ENCODE data around the gene MT1F.
"Not testable (repeated sequence)": the region's sequence is repeated elsewhere in the genome, so short reads cannot be mapped to it uniquely, and the experiment has no call there.

Gene MT1F

GRCh38 chr16:56618138-56618537 lies 39.6 kb upstream of the MT1F start:
- CTCF ChIA-PET: interaction anchor here (0.6 to 2.1 kb wide), 4 partner anchors 18 to 84 kb away, joined by 3 to 6 read pairs (median 4); no protein-coding TSS in a partner anchor
- no peak overlapping the region for H3K27ac Mint-ChIP-seq
- peaks cover 61% of the 10 kb centered on the region for H3K27me3 Mint-ChIP-seq
- DNase-seq: no peak
- H3K4me1 Mint-ChIP-seq: peaks cover 23% of the 10 kb centered on the region
- H3K9me3 Mint-ChIP-seq: no peaks in the 10 kb centered on the region
- no peaks in the 10 kb centered on the region for H3K36me3 Mint-ChIP-seq
- no peak overlapping the region for H3K4me3 Mint-ChIP-seq

GRCh38 chr16:56620339-56620897 lies 37.3 kb upstream of the MT1F start:
- Mint-ChIP-seq H3K27ac (no peak overlapping the region), H3K4me1 (peaks cover 28% of the 10 kb centered on the region), H3K9me3 (no peaks in the 10 kb centered on the region), H3K36me3 (peaks cover 2% of the 10 kb centered on the region), H3K27me3 (peaks cover 76% of the 10 kb centered on the region), H3K4me3 (no peak overlapping the region)
- DNase-seq: no peak
- CTCF ChIA-PET: interaction anchor here (0.6 kb wide), 1 partner anchor 56 kb away, joined by 3 read pairs; no protein-coding TSS in a partner anchor

- H3K36me3 Mint-ChIP-seq, H3K4me3 Mint-ChIP-seq, H3K9me3 Mint-ChIP-seq, CTCF ChIA-PET, DNase-seq, H3K27ac Mint-ChIP-seq: not testable (repeated sequence)
- Mint-ChIP-seq H3K4me1 (peaks cover 37% of the 10 kb centered on the region), H3K27me3 (peaks cover 87% of the 10 kb centered on the region)
Observed at GRCh38 chr16:56621665-56622445, 35.9 kb upstream of the MT1F start.

GRCh38 chr16:56623184-56623583 lies 34.6 kb upstream of the MT1F start:
- not testable (repeated sequence) for H3K4me3 Mint-ChIP-seq, H3K36me3 Mint-ChIP-seq, DNase-seq, H3K27ac Mint-ChIP-seq, H3K9me3 Mint-ChIP-seq
- CTCF ChIA-PET: interaction anchor here (1.4 kb wide), 1 partner anchor 20 kb away, joined by 4 read pairs; no protein-coding TSS in a partner anchor
- Mint-ChIP-seq H3K27me3 (peaks cover 80% of the 10 kb centered on the region), H3K4me1 (peaks cover 28% of the 10 kb centered on the region)

- CTCF ChIA-PET: interaction anchor here (1.4 kb wide), 1 partner anchor 20 kb away, joined by 4 read pairs; no protein-coding TSS in a partner anchor
- no peak overlapping the region for H3K27ac Mint-ChIP-seq
- peaks cover 24% of the 10 kb centered on the region for H3K4me1 Mint-ChIP-seq
- H3K36me3 Mint-ChIP-seq: peaks cover 2% of the 10 kb centered on the region
- H3K9me3 Mint-ChIP-seq: no peaks in the 10 kb centered on the region
- peaks cover 80% of the 10 kb centered on the region for H3K27me3 Mint-ChIP-seq
- DNase-seq: no peak
- H3K4me3 Mint-ChIP-seq: no peak overlapping the region
Observed at GRCh38 chr16:56623637-56624036, 34.1 kb upstream of the MT1F start.

- CTCF ChIA-PET: interaction anchor here (1.3 kb wide), 1 partner anchor 19 kb away, joined by 4 read pairs; no protein-coding TSS in a partner anchor
- H3K4me1 Mint-ChIP-seq: peaks cover 22% of the 10 kb centered on the region
- peaks cover 80% of the 10 kb centered on the region for H3K27me3 Mint-ChIP-seq
- peaks cover 2% of the 10 kb centered on the region for H3K36me3 Mint-ChIP-seq
- peak within 1 kb of the TSS; percentile 79 for H3K4me3 Mint-ChIP-seq
- peak; percentile 67 for DNase-seq
- H3K9me3 Mint-ChIP-seq: no peaks in the 10 kb centered on the region
- peak within 1 kb of the TSS; percentile 84 for H3K27ac Mint-ChIP-seq
Observed at GRCh38 chr16:56625140-56625942, 32.4 kb upstream of the MT1F start, which contains the start of gene MT1E. Gene MT1E (plus strand): TSS chr16:56625781. CDS start chr16:56625852, 71 bp downstream.

- peaks cover 83% of the 10 kb centered on the region for H3K27me3 Mint-ChIP-seq
- H3K4me1 Mint-ChIP-seq: peaks cover 22% of the 10 kb centered on the region
- CTCF ChIA-PET: interaction anchor here (1.3 kb wide), 1 partner anchor 18 kb away, joined by 4 read pairs; no protein-coding TSS in a partner anchor
- H3K9me3 Mint-ChIP-seq: no peaks in the 10 kb centered on the region
- peaks cover 2% of the 10 kb centered on the region for H3K36me3 Mint-ChIP-seq
- peak overlapping the region; percentile 79 for H3K4me3 Mint-ChIP-seq
- no peak for DNase-seq
- peak overlapping the region; percentile 62 for H3K27ac Mint-ChIP-seq
Observed at GRCh38 chr16:56625943-56626654, 31.7 kb upstream of the MT1F start.

GRCh38 chr16:56626685-56627084 lies 31.1 kb upstream of the MT1F start:
- Mint-ChIP-seq H3K36me3 (peaks cover 2% of the 10 kb centered on the region), H3K9me3 (no peaks in the 10 kb centered on the region), H3K27me3 (peaks cover 83% of the 10 kb centered on the region), H3K4me1 (peaks cover 24% of the 10 kb centered on the region), H3K4me3 (peak overlapping the region; percentile 79), H3K27ac (no peak overlapping the region)
- DNase-seq: no peak
- CTCF ChIA-PET: interaction anchor here (1.3 kb wide), 1 partner anchor 18 kb away, joined by 4 read pairs; no protein-coding TSS in a partner anchor

- no peak for DNase-seq
Observed at GRCh38 chr16:56628486-56629350, 29.0 kb upstream of the MT1F start.

GRCh38 chr16:56629531-56629930 lies 28.2 kb upstream of the MT1F start:
- no peak for DNase-seq
- CTCF ChIA-PET: interaction anchor here (2.2 to 2.3 kb wide), 2 partner anchors 13 to 23 kb away, joined by 4 to 12 read pairs; no protein-coding TSS in a partner anchor
- Mint-ChIP-seq H3K36me3 (no peaks in the 10 kb centered on the region), H3K27ac (no peak overlapping the region), H3K27me3 (peaks cover 93% of the 10 kb centered on the region), H3K4me1 (peaks cover 30% of the 10 kb centered on the region), H3K4me3 (no peak overlapping the region), H3K9me3 (no peaks in the 10 kb centered on the region)

More at GRCh38 chr16:56628486-56629350, 29.0 kb upstream of the MT1F start:
- H3K4me3 Mint-ChIP-seq: no peak overlapping the region
- H3K9me3 Mint-ChIP-seq: no peaks in the 10 kb centered on the region
- CTCF ChIA-PET: no interaction called here
- H3K27ac Mint-ChIP-seq: peak overlapping the region; percentile 3
- H3K36me3 Mint-ChIP-seq: peaks cover 2% of the 10 kb centered on the region
- peaks cover 32% of the 10 kb centered on the region for H3K4me1 Mint-ChIP-seq
- peaks cover 90% of the 10 kb centered on the region for H3K27me3 Mint-ChIP-seq

GRCh38 chr16:56630134-56630533 lies 27.6 kb upstream of the MT1F start:
- H3K4me3 Mint-ChIP-seq: no peak overlapping the region
- no peak overlapping the region for H3K27ac Mint-ChIP-seq
- DNase-seq: no peak
- H3K9me3 Mint-ChIP-seq: no peaks in the 10 kb centered on the region
- CTCF ChIA-PET: interaction anchor here (0.9 to 2.3 kb wide), 3 partner anchors 12 to 73 kb away, joined by 3 to 12 read pairs (median 4); no protein-coding TSS in a partner anchor
- H3K36me3 Mint-ChIP-seq: no peaks in the 10 kb centered on the region
- H3K27me3 Mint-ChIP-seq: peaks cover 93% of the 10 kb centered on the region
- peaks cover 32% of the 10 kb centered on the region for H3K4me1 Mint-ChIP-seq

- DNase-seq: no peak
- Mint-ChIP-seq H3K4me3 (no peak overlapping the region), H3K27ac (no peak overlapping the region), H3K36me3 (no peaks in the 10 kb centered on the region), H3K9me3 (no peaks in the 10 kb centered on the region), H3K27me3 (peaks cover 93% of the 10 kb centered on the region), H3K4me1 (peaks cover 31% of the 10 kb centered on the region)
- CTCF ChIA-PET: interaction anchor here (2.2 to 2.3 kb wide), 2 partner anchors 11 to 25 kb away, joined by 4 to 12 read pairs; no protein-coding TSS in a partner anchor
Observed at GRCh38 chr16:56631197-56631596, 26.6 kb upstream of the MT1F start.
